HepG2 (cell line): Measurements from ENCODE around the gene ERMP1. TPM values are rescaled to one million over a fixed set of nuclear protein-coding genes. Genes with fewer than 3 reads are reported as not detected.

Experiments
- ATAC-seq: fragments of 200-7000 bp; cut with Tn5 transposase; 3 replicates; pipeline ENCODE4 v1.9.1; 2020; ENCODE audit warnings: mild to moderate bottlenecking, moderate library complexity
- BruUV-seq: library from RNA; stranded (reverse); fragments of 400-500 nt; replicated peaks from 2 replicates; lab custom pipeline; 2021; lab: Mats Ljungman, UMichigan
- CTCF ChIA-PET: fragments of 300-600 bp; formaldehyde crosslinking; extraction: SDS; loops from one replicate; lab custom pipeline; 2021; ENCODE audit warnings: low total read pairs, inconsistent platforms, low intra/inter-chr PET ratio; lab: Yijun Ruan, JAX
- POLR2A ChIA-PET: fragments of 350-600 bp; sonication (Branson Sonifier 250); formaldehyde crosslinking; loops from one replicate; lab custom pipeline; 2020; ENCODE audit warnings: antibody characterized with exemption, inconsistent platforms; lab: Yijun Ruan, JAX
- DNase-seq: peaks from one replicate; pipeline ENCODE4 v3.0.0-alpha.2; 2015; ENCODE audit warnings: low spot score
- FAIRE-seq: peaks from 3 replicates; lab custom pipeline; 2011; peaks lifted over from hg19 to GRCh38; lab: Jason Lieb, UNC
- H2AFZ ChIP-seq: one replicate; pipeline ENCODE4 v1.6.1; 2011; ENCODE audit warnings: low read length, inconsistent platforms
- H3K27ac ChIP-seq: fragments of 300-600 bp; 3 replicates; pipeline ENCODE4 v1.8.0; 2011; ENCODE audit warnings: mixed run types, mild to moderate bottlenecking, mixed read lengths, low read length, inconsistent platforms; ENCODE audit not compliant: insufficient read depth; ENCODE audit errors: extremely low read length
- H3K27me3 ChIP-seq, 2 experiments: fragments of 200-600 bp in 1 of 2; 2 replicates in 1 of 2; 3 replicates in 1 of 2; pipeline versions ENCODE4 v1.6.0 to v1.8.0; 2011; ENCODE audit warnings: low read length in 2 of 2, mild to moderate bottlenecking in 2 of 2, moderate library complexity in 2 of 2, inconsistent platforms in 1 of 2; ENCODE audit not compliant: insufficient read depth in 2 of 2, control insufficient read depth in 1 of 2
- H3K36me3 ChIP-seq, 2 experiments: fragments of 200-600 bp in 1 of 2; replicated peaks in 1 of 2; 2 replicates in 1 of 2; 3 replicates in 1 of 2; pipeline versions ENCODE4 v1.5.1 to v1.8.0; 2011; ENCODE audit warnings: low read length in 2 of 2, inconsistent platforms in 1 of 2; ENCODE audit not compliant: insufficient read depth in 2 of 2, control insufficient read depth in 1 of 2
- H3K4me1 ChIP-seq: 2 replicates; pipeline ENCODE4 v1.5.1; 2012; ENCODE audit warnings: low read length, inconsistent platforms; ENCODE audit not compliant: insufficient read depth
- H3K4me2 ChIP-seq: 2 replicates; pipeline ENCODE4 v1.6.0; 2011; ENCODE audit warnings: low read depth, low read length, inconsistent platforms
- H3K4me3 ChIP-seq, 3 experiments: fragments of 200-600 bp in 1 of 3; sonication (generic), shearing (Covaris generic) in 1 of 3; replicated peaks in 1 of 3; 2 replicates each; pipeline ENCODE4 v1.5.1; 2011 to 2016; ENCODE audit warnings: low read length in 3 of 3, inconsistent platforms in 2 of 3, low read depth in 2 of 3, mild to moderate bottlenecking in 2 of 3, control low read depth in 1 of 3, mixed read lengths in 1 of 3; ENCODE audit not compliant: insufficient read depth in 1 of 3
- H3K79me2 ChIP-seq: one replicate; pipeline ENCODE4 v1.6.1; 2011; ENCODE audit warnings: low read length, inconsistent platforms; ENCODE audit not compliant: insufficient read depth
- H3K9ac ChIP-seq: 2 replicates; pipeline ENCODE4 v1.6.0; 2011; ENCODE audit warnings: mild to moderate bottlenecking, low read depth, low read length, inconsistent platforms; ENCODE audit not compliant: insufficient read depth
- H3K9me3 ChIP-seq: 2 replicates; pipeline ENCODE4 v1.5.1; 2012; ENCODE audit warnings: mild to moderate bottlenecking, low read length
- H4K20me1 ChIP-seq: 2 replicates; pipeline ENCODE4 v1.6.0; 2011; ENCODE audit warnings: inconsistent platforms, mild to moderate bottlenecking, low read length, moderate library complexity; ENCODE audit not compliant: insufficient read depth
- CBX5 ChIP-seq: sonication (generic); formaldehyde crosslinking; IDR thresholded peaks from 2 replicates; pipeline ENCODE4 v1.4.0; 2020; ENCODE audit warnings: missing genetic modification reagents, borderline replicate concordance
- ERF ChIP-seq: IDR thresholded peaks from 2 replicates; pipeline ENCODE4 v1.6.1; 2018; ENCODE audit warnings: missing biosample characterization, missing genetic modification reagents
- GATAD2A ChIP-seq: IDR thresholded peaks from 2 replicates; pipeline ENCODE4 v1.6.1; 2016
- HDAC2 ChIP-seq: sonication (generic); formaldehyde crosslinking; IDR thresholded peaks from 2 replicates; pipeline ENCODE4 v1.4.0; 2020; ENCODE audit warnings: missing genetic modification reagents
- MTA3 ChIP-seq: sonication (generic); formaldehyde crosslinking; IDR thresholded peaks from 2 replicates; pipeline ENCODE4 v1.4.0; 2020; ENCODE audit warnings: missing genetic modification reagents
- NFRKB ChIP-seq: fragments of 450-650 bp; IDR thresholded peaks from 2 replicates; pipeline ENCODE4 v1.6.1; 2017
- PAWR ChIP-seq: sonication (generic); formaldehyde crosslinking; IDR thresholded peaks from 2 replicates; pipeline ENCODE4 v1.4.0; 2020; ENCODE audit warnings: missing genetic modification reagents, mild to moderate bottlenecking, borderline replicate concordance
- RFXAP ChIP-seq: sonication (generic); formaldehyde crosslinking; IDR thresholded peaks from 2 replicates; pipeline ENCODE4 v1.4.0; 2020; ENCODE audit warnings: missing genetic modification reagents, borderline replicate concordance
- SETDB1 ChIP-seq: sonication (generic); formaldehyde crosslinking; IDR thresholded peaks from 2 replicates; pipeline ENCODE4 v1.5.1; 2020; ENCODE audit warnings: missing genetic modification reagents, mild to moderate bottlenecking, borderline replicate concordance
- SMAD9 ChIP-seq: sonication (generic); formaldehyde crosslinking; IDR thresholded peaks from 2 replicates; pipeline ENCODE4 v1.5.1; 2020; ENCODE audit warnings: mild to moderate bottlenecking, missing genetic modification reagents
- ZNF335 ChIP-seq: sonication (generic); formaldehyde crosslinking; IDR thresholded peaks from 2 replicates; pipeline ENCODE4 v1.4.0; 2020; ENCODE audit warnings: missing genetic modification reagents
- ZNF382 ChIP-seq: sonication (generic); formaldehyde crosslinking; IDR thresholded peaks from 2 replicates; pipeline ENCODE4 v1.5.0; 2020; ENCODE audit warnings: missing genetic modification reagents, mild to moderate bottlenecking, borderline replicate concordance
- ZNF629 ChIP-seq: sonication (generic); formaldehyde crosslinking; conservative IDR thresholded peaks from 2 replicates; pipeline ENCODE4 v1.5.0; 2020; ENCODE audit warnings: missing genetic modification reagents
- whole genome bisulfite sequencing: methylation state at CpG from one replicate; pipeline ENCODE4 v1.1.6; 2017; ENCODE audit warnings: low lambda C conversion rate; 5-methylcytosine and 5-hydroxymethylcytosine counted together
- in situ Hi-C: cut with HindIII; loops from 2 replicates; pipeline ENCODE4 v1.10.0; 2017; ENCODE audit warnings: low pct_unique_long_range_greater_than_20kb; ENCODE audit not compliant: extremely low pct_ligation_motif_present
- intact Hi-C: fragments of 100-400 bp; cut with micrococcal nuclease; formaldehyde crosslinking; loops from one replicate; pipeline ENCODE4 v1.10.0; 2022; ENCODE audit not compliant: unreplicated experiment
- polyA plus RNA-seq, 8 experiments: library from polyadenylated mRNA; depleted of rRNA in 3 of 8; stranded (reverse) in 7 of 8; unstranded in 1 of 8; fragments of >200 nt; fragmentation: Illumina TruSeq in 4 of 8; extraction: Trizol in 4 of 8; gene quantifications; 2 replicates each; pipeline versions ENCODE4 v1.2.1 to v1.2.3, GENCODE V29; 2011 to 2016; ENCODE audit warnings: low read depth in 4 of 8, missing spikeins in 1 of 8, mixed read lengths in 1 of 8; ENCODE audit not compliant: insufficient read depth in 1 of 8
- total RNA-seq, 5 experiments: library from RNA; depleted of rRNA; stranded (reverse); fragments of >200 nt; fragmentation: Illumina TruSeq; extraction: Trizol; gene quantifications; 2 replicates each; pipeline ENCODE4 v1.2.3, GENCODE V29; 2016; ENCODE audit warnings: low read depth in 1 of 5
- TF ChIP-seq, protein P1 (sequence below): sonication (generic); formaldehyde crosslinking; IDR thresholded peaks from 2 replicates; pipeline ENCODE4 v1.5.1; 2020; ENCODE audit warnings: mild to moderate bottlenecking, missing genetic modification reagents, borderline replicate concordance
- TF ChIP-seq, protein P2 (sequence below): sonication (generic); formaldehyde crosslinking; IDR thresholded peaks from 2 replicates; pipeline ENCODE4 v1.4.0; 2020; ENCODE audit warnings: missing genetic modification reagents

The ERMP1 gene
- total and polyA plus RNA-seq, 2 of the 13 experiments (the other 11 are each of a cell fraction or from before 2014, with no cell fraction given), result 40.9 to 65.4 TPM

DNA sequence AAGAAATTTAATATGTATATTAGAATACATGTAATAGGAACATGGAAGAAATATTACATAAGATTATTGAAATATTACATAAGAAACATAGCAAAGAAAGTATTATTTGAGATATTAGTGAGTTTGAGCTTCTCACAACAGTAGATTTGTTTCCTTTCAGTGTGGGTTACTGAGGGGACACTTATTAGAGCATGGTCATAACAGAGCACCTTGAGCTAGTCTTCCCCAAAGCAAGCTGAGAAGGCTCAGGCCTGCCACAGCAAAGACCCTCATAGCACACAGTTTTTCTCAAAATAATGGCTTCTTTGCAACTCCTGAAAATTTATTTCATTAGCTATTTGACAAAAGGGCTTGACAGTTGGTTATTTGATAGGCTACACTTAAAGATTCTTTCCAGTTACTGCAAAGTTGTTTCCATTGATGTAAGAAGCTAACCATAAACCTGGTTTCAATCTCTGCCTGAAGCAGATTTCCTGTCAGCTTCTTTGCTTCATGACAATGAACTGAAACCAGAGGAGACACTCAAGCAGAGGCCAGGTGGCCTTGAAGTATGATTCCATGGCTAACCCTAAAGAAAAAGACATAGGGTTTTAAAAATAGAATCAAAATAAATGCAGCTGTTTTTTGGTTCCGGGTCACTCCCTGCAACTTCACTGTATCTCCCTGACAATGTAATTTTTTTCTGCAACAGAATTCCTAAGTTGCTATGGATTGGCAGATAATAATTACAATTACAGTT, 68.6 kb downstream of the ERMP1 start:
- TF ChIP-seq ZNF629 (CRISPR knock-in tag) (no peak), ZNF335 (CRISPR knock-in tag) (no peak), ZNF382 (CRISPR knock-in tag) (no peak), PAWR (no peak), ERF (CRISPR knock-in tag) (no peak), CBX5 (CRISPR knock-in tag) (no peak), SETDB1 (CRISPR knock-in tag) (no peak), MTA3 (CRISPR knock-in tag) (no peak), NFRKB (no peak), RFXAP (CRISPR knock-in tag) (no peak), GATAD2A (CRISPR knock-in tag) (no peak), HDAC2 (CRISPR knock-in tag) (no peak), SMAD9 (CRISPR knock-in tag) (no peak)
- TF ChIP-seq, protein P1, sequence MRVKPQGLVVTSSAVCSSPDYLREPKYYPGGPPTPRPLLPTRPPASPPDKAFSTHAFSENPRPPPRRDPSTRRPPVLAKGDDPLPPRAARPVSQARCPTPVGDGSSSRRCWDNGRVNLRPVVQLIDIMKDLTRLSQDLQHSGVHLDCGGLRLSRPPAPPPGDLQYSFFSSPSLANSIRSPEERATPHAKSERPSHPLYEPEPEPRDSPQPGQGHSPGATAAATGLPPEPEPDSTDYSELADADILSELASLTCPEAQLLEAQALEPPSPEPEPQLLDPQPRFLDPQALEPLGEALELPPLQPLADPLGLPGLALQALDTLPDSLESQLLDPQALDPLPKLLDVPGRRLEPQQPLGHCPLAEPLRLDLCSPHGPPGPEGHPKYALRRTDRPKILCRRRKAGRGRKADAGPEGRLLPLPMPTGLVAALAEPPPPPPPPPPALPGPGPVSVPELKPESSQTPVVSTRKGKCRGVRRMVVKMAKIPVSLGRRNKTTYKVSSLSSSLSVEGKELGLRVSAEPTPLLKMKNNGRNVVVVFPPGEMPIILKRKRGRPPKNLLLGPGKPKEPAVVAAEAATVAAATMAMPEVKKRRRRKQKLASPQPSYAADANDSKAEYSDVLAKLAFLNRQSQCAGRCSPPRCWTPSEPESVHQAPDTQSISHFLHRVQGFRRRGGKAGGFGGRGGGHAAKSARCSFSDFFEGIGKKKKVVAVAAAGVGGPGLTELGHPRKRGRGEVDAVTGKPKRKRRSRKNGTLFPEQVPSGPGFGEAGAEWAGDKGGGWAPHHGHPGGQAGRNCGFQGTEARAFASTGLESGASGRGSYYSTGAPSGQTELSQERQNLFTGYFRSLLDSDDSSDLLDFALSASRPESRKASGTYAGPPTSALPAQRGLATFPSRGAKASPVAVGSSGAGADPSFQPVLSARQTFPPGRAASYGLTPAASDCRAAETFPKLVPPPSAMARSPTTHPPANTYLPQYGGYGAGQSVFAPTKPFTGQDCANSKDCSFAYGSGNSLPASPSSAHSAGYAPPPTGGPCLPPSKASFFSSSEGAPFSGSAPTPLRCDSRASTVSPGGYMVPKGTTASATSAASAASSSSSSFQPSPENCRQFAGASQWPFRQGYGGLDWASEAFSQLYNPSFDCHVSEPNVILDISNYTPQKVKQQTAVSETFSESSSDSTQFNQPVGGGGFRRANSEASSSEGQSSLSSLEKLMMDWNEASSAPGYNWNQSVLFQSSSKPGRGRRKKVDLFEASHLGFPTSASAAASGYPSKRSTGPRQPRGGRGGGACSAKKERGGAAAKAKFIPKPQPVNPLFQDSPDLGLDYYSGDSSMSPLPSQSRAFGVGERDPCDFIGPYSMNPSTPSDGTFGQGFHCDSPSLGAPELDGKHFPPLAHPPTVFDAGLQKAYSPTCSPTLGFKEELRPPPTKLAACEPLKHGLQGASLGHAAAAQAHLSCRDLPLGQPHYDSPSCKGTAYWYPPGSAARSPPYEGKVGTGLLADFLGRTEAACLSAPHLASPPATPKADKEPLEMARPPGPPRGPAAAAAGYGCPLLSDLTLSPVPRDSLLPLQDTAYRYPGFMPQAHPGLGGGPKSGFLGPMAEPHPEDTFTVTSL, result no peak
- TF ChIP-seq, protein P2, sequence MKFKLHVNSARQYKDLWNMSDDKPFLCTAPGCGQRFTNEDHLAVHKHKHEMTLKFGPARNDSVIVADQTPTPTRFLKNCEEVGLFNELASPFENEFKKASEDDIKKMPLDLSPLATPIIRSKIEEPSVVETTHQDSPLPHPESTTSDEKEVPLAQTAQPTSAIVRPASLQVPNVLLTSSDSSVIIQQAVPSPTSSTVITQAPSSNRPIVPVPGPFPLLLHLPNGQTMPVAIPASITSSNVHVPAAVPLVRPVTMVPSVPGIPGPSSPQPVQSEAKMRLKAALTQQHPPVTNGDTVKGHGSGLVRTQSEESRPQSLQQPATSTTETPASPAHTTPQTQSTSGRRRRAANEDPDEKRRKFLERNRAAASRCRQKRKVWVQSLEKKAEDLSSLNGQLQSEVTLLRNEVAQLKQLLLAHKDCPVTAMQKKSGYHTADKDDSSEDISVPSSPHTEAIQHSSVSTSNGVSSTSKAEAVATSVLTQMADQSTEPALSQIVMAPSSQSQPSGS (CRISPR knock-in tag), result no peak
- TF ChIP-seq, all 625 proteins: peak for 0
- no peak overlapping the region for H3K4me3 ChIP-seq
- H4K20me1 ChIP-seq, result no peaks in the 10 kb centered on the region
- intact Hi-C loops, result no loop called here
- ChIA-PET CTCF (no interaction called here), POLR2A (interaction anchor here (0.8 kb wide), 1 partner anchor 136 kb away, joined by 3 read pairs; no protein-coding TSS in a partner anchor)
- 100% methylated on average over 1 of the region's 1 CpG for WGBS
- no peaks in the 10 kb centered on the region for H3K9me3 ChIP-seq
- no peaks in the 10 kb centered on the region for H3K27me3 ChIP-seq
- no peak overlapping the region for H3K9ac ChIP-seq
- no TSS peak for BruUV-seq
- H2AFZ ChIP-seq, result no peak overlapping the region
- no peaks in the 10 kb centered on the region for H3K4me1 ChIP-seq
- peaks cover 7 to 40% of the 10 kb centered on the region in 2 experiments for H3K36me3 ChIP-seq
- no peak overlapping the region for H3K4me2 ChIP-seq
- no peak overlapping the region for H3K27ac ChIP-seq
- FAIRE-seq, result no peak
- H3K79me2 ChIP-seq, result no peaks in the 10 kb centered on the region
- no peak for ATAC-seq
- DNase-seq, result no peak
- in situ Hi-C loops, result no loop called here
